K562 (cell line): ENCODE results near the gene NPHS2. TPM values are rescaled to one million over a fixed set of nuclear protein-coding genes. Genes with fewer than 3 reads are reported as not detected.

ENCODE experiments used
- ATAC-seq: fragments of 200-7000 bp; cut with Tn5 transposase; 3 replicates; pipeline ENCODE4 v1.9.1; 2020; ENCODE audit warnings: moderate library complexity
- BruUV-seq: library from RNA; stranded (reverse); fragments of 400-500 nt; replicated peaks from 2 replicates; lab custom pipeline; 2021; lab: Mats Ljungman, UMichigan
- CTCF ChIA-PET: fragments of 300-600 bp; formaldehyde crosslinking; extraction: SDS; loops from one replicate; lab custom pipeline; 2021; ENCODE audit warnings: low intra/inter-chr PET ratio; lab: Yijun Ruan, JAX
- POLR2A ChIA-PET: fragments of 300-600, 350-650 bp; sonication (Branson Sonifier 250); formaldehyde crosslinking; extraction: SDS; loops from one replicate; lab custom pipeline; 2021; ENCODE audit warnings: antibody characterized with exemption, inconsistent platforms; lab: Yijun Ruan, JAX
- DNase-seq, 4 experiments: peaks; one replicate each; pipeline versions ENCODE4 v3.0.0 to v3.0.0-alpha.2; 2011 to 2018; ENCODE audit warnings: low spot score in 3 of 4, mixed read lengths in 3 of 4; ENCODE audit errors: extremely low read depth in 1 of 4
- FAIRE-seq: peaks from 2 replicates; lab custom pipeline; 2011; peaks lifted over from hg19 to GRCh38; lab: Jason Lieb, UNC
- H2AFZ ChIP-seq: 2 replicates; pipeline ENCODE4 v1.6.0; 2011; ENCODE audit warnings: low read depth, low read length, control low read depth, inconsistent platforms
- H3K27ac ChIP-seq: fragments of 200-600 bp; 3 replicates; pipeline ENCODE4 v1.8.0; 2011; ENCODE audit warnings: low read depth, mild to moderate bottlenecking, control low read depth, inconsistent platforms, low read length, moderate library complexity, mixed read lengths; ENCODE audit errors: extremely low read depth
- H3K27me3 ChIP-seq, 2 experiments: fragments of 300-600 bp in 1 of 2; 2 replicates in 1 of 2; 3 replicates in 1 of 2; pipeline versions ENCODE4 v1.6.0 to v1.8.0; 2011; ENCODE audit warnings: inconsistent platforms in 2 of 2, low read length in 2 of 2, mild to moderate bottlenecking in 1 of 2, mixed read lengths in 1 of 2, moderate library complexity in 1 of 2; ENCODE audit not compliant: control insufficient read depth in 2 of 2, insufficient read depth in 2 of 2
- H3K36me3 ChIP-seq: fragments of 300-600 bp; 3 replicates; pipeline ENCODE4 v1.8.0; 2011; ENCODE audit warnings: mild to moderate bottlenecking, low read length, inconsistent platforms; ENCODE audit not compliant: control insufficient read depth, insufficient read depth
- H3K4me1 ChIP-seq, 2 experiments: fragments of 200-600 bp in 1 of 2; replicated peaks in 1 of 2; 2 replicates in 1 of 2; 3 replicates in 1 of 2; pipeline versions ENCODE4 v1.5.1 to v1.8.0; 2011; ENCODE audit warnings: inconsistent platforms in 2 of 2, low read length in 2 of 2, mild to moderate bottlenecking in 1 of 2, mixed read lengths in 1 of 2, moderate library complexity in 1 of 2; ENCODE audit not compliant: control insufficient read depth in 2 of 2, insufficient read depth in 2 of 2
- H3K4me2 ChIP-seq: 2 replicates; pipeline ENCODE4 v1.6.1; 2011; ENCODE audit warnings: low read length, control low read depth, inconsistent platforms, mixed read lengths; ENCODE audit not compliant: insufficient read depth
- H3K4me3 ChIP-seq: fragments of 200-600 bp; sonication (generic), shearing (Covaris generic); 2 replicates; pipeline ENCODE4 v1.5.1; 2016; ENCODE audit warnings: control low read depth, inconsistent platforms
- H3K79me2 ChIP-seq: fragments of 200-600 bp; 3 replicates; pipeline ENCODE4 v1.8.0; 2011; ENCODE audit warnings: low read length, inconsistent platforms; ENCODE audit not compliant: control insufficient read depth, insufficient read depth
- H3K9ac ChIP-seq, 2 experiments: 2 replicates each; pipeline versions ENCODE4 v1.6.0 to v1.6.1; 2011; ENCODE audit warnings: low read depth in 2 of 2, low read length in 2 of 2, control low read depth in 1 of 2, inconsistent platforms in 1 of 2, mild to moderate bottlenecking in 1 of 2, mixed read lengths in 1 of 2; ENCODE audit not compliant: insufficient read depth in 1 of 2
- H3K9me1 ChIP-seq: one replicate; pipeline ENCODE4 v1.6.0; 2011; ENCODE audit warnings: inconsistent platforms, mild to moderate bottlenecking, low read length, moderate library complexity; ENCODE audit not compliant: control insufficient read depth, insufficient read depth
- H3K9me3 ChIP-seq: replicated peaks from 2 replicates; pipeline ENCODE4 v1.5.1; 2011; ENCODE audit warnings: low read depth, low read length, inconsistent platforms; ENCODE audit not compliant: control insufficient read depth, insufficient read depth
- H4K20me1 ChIP-seq: replicated peaks from 2 replicates; pipeline ENCODE4 v1.6.1; 2011; ENCODE audit warnings: low read length, inconsistent platforms, mixed read lengths; ENCODE audit not compliant: control insufficient read depth, insufficient read depth
- CEBPB ChIP-seq: fragments of 450-650 bp; IDR thresholded peaks from 2 replicates; pipeline ENCODE4 v1.6.1; 2016; ENCODE audit warnings: missing genetic modification characterization, missing compliant biosample characterization
- CEBPG ChIP-seq, 3 experiments: fragments of 200-800 bp in 1 of 3; sonication (Bioruptor generic) in 1 of 3; sonication (generic) in 1 of 3; formaldehyde crosslinking in 1 of 3; IDR thresholded peaks in 2 of 3; conservative IDR thresholded peaks in 1 of 3; 2 replicates each; pipeline versions ENCODE4 v1.6.1 to v1.8.0; 2016 to 2022; ENCODE audit warnings: missing compliant biosample characterization in 2 of 3, missing genetic modification characterization in 2 of 3, mild to moderate bottlenecking in 1 of 3, missing genetic modification reagents in 1 of 3
- CTBP1 ChIP-seq: fragments of 450-650 bp; IDR thresholded peaks from 2 replicates; pipeline ENCODE4 v1.6.1; 2016; ENCODE audit warnings: borderline replicate concordance
- PHTF2 ChIP-seq: fragments of 250-450 bp; sonication (Bioruptor Pico); IDR thresholded peaks from 2 replicates; pipeline ENCODE4 v1.5.0; 2021; ENCODE audit warnings: mild to moderate bottlenecking
- PURB ChIP-seq: sonication (generic); formaldehyde crosslinking; IDR thresholded peaks from 2 replicates; pipeline ENCODE4 v1.9.0; 2021; ENCODE audit warnings: low read depth, mild to moderate bottlenecking, missing genetic modification reagents
- TAF9B ChIP-seq: fragments of 450-650 bp; IDR thresholded peaks from 2 replicates; pipeline ENCODE4 v1.6.1; 2018; ENCODE audit warnings: mild to moderate bottlenecking; ENCODE audit not compliant: partially characterized antibody
- ZNF41 ChIP-seq: fragments of 250-450 bp; sonication (Bioruptor Pico); conservative IDR thresholded peaks from 2 replicates; pipeline ENCODE4 v1.4.0; 2020; ENCODE audit warnings: mild to moderate bottlenecking
- WGBS: fragments of 100-300 bp; shearing (Covaris generic); methylation state at CpG from one replicate; pipeline ENCODE4 v1.1.6; 2016; ENCODE audit warnings: low coverage, mixed read lengths; ENCODE audit not compliant: insufficient coverage; ENCODE audit errors: missing lambda C conversion rate; 5-methylcytosine and 5-hydroxymethylcytosine counted together
- in situ Hi-C: fragments of 300-500 bp; cut with MboI; formaldehyde crosslinking; loops from 4 replicates; pipeline ENCODE4 v1.15.0; 2018; ENCODE audit warnings: inconsistent platforms, mixed read lengths
- intact Hi-C: fragments of 100-400 bp; cut with micrococcal nuclease; formaldehyde crosslinking; loops from 2 replicates; pipeline ENCODE4 v1.14.2; 2022
- polyA plus RNA-seq, 8 experiments: library from polyadenylated mRNA; depleted of rRNA in 4 of 8; stranded (reverse) in 5 of 8; unstranded in 3 of 8; fragments of >200 nt; fragmentation: Nextera tagmentation in 2 of 8; fragmentation: Illumina TruSeq in 1 of 8; extraction: Ambion mirVana in 2 of 8; extraction: Trizol in 1 of 8; gene quantifications; 2 replicates each; pipeline versions ENCODE4 v1.2.1 to v1.2.3, GENCODE V29; 2011 to 2014; ENCODE audit warnings: inconsistent platforms in 1 of 8, missing spikeins in 1 of 8
- total RNA-seq, 7 experiments: library from RNA; depleted of rRNA in 6 of 7; stranded (reverse); fragments of >200 nt in 6 of 7; fragmentation: Illumina TruSeq in 2 of 7; extraction: Trizol in 2 of 7; gene quantifications; 2 replicates each; pipeline versions ENCODE4 v1.2.1 to v1.2.3, GENCODE V29; 2011 to 2021; ENCODE audit warnings: low replicate concordance in 1 of 7
- TF ChIP-seq, protein P1 (sequence below): sonication (generic); formaldehyde crosslinking; IDR thresholded peaks from 2 replicates; pipeline ENCODE4 v1.8.0; 2022; ENCODE audit warnings: missing genetic modification reagents, mild to moderate bottlenecking, borderline replicate concordance
- TF ChIP-seq, protein P2 (sequence below): fragments of 450-650 bp; formaldehyde crosslinking; IDR thresholded peaks from 2 replicates; pipeline ENCODE4 v1.4.0; 2020; ENCODE audit warnings: mild to moderate bottlenecking, mixed read lengths
- TF ChIP-seq, protein P3 (sequence below): sonication (generic); formaldehyde crosslinking; IDR thresholded peaks from 2 replicates; pipeline ENCODE4 v1.8.0; 2022; ENCODE audit warnings: missing genetic modification reagents, mild to moderate bottlenecking, borderline replicate concordance

Gene NPHS2
- total and polyA plus RNA-seq, 9 of the 15 experiments (the other 6 are each of a cell fraction or from before 2014, with no cell fraction given) = not detected

DNA sequence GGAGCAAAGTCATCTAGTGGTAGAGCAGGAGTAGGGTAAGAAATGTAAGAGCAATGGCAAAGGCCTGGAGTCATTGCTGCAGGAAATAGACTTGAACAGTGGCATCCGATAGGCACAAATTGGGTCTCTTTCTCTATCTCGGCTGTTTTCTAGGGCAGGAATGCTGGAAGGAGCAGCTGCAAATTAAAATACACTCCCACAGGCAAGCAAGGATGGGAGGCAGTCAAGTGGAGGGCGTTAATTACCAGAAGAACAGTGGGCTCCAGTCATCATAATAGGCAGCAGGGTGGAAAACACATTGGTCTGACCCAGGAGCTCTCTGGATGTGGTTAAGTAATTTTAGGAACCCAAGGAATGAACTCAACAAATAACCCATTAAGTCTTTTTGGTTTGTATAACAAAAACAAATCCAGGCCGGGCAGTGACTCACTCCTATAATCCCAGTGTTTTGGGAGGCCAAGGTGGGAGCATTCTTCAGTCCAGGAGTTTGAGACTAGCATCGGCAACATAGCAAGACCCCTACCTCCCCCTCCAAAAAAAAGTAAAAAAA, 8.1 kb upstream of the NPHS2 start (continued):
- TF ChIP-seq, protein P1, sequence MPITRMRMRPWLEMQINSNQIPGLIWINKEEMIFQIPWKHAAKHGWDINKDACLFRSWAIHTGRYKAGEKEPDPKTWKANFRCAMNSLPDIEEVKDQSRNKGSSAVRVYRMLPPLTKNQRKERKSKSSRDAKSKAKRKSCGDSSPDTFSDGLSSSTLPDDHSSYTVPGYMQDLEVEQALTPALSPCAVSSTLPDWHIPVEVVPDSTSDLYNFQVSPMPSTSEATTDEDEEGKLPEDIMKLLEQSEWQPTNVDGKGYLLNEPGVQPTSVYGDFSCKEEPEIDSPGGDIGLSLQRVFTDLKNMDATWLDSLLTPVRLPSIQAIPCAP (CRISPR knock-in tag) = no peak
- TF ChIP-seq ZNF41 (CRISPR knock-in tag) (no peak), CTBP1 (no peak)
- TF ChIP-seq, all 486 proteins: peak for 0

DNA sequence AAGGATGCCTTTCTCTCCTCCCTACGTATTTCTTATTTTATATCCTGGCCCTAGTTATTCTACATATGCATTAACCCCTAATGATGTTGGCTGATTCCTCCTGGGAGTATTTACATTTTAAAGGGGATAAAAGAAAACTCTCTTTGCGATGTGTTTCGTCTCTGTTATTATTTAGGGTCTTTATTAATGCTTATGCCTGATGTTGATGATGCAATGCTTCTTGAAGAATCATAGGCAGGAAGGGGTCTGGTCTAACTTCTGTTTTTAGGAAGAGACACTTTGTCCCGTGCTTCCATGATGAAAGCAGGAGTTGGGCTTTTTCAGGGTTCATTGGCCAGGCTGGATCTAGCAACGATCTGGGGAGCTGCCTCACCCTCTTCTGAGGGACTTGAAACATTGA, 761 bp upstream of the NPHS2 start:
- Histone ChIP-seq H3K27ac (no peak overlapping the region), H3K36me3 (no peaks in the 10 kb centered on the region), H3K79me2 (no peaks in the 10 kb centered on the region), H3K4me1 (peaks cover 0 to 6% of the 10 kb centered on the region in 2 experiments; a peak in 1 of 5 replicates), H3K4me2 (no peak overlapping the region), H3K9me3 (no peaks in the 10 kb centered on the region), H3K27me3 (peaks cover 13 to 29% of the 10 kb centered on the region in 2 experiments; a peak in 3 of 5 replicates), H2AFZ (no peak overlapping the region), H4K20me1 (peaks cover 3% of the 10 kb centered on the region; the same call in 1 of the 2 replicates), H3K9me1 (no peaks in the 10 kb centered on the region), H3K9ac (no peak overlapping the region), H3K4me3 (no peak overlapping the region)
- in situ Hi-C loops (no loop called here), intact Hi-C loops (no loop called here)
- DNase-seq (no peak), FAIRE-seq (no peak), ATAC-seq (no peak)
- no TSS peak for BruUV-seq
- 0% methylated on average over 5 of the region's 5 CpGs for WGBS
- CTCF ChIA-PET = no interaction called here
- POLR2A ChIA-PET = interaction anchor here (1.0 to 1.5 kb wide), 2 partner anchors 10 to 136 kb away, joined by 3 to 4 read pairs; no protein-coding TSS in a partner anchor
- TF ChIP-seq CEBPG (CRISPR knock-in tag; IDR thresholded peaks at IDR 0.05) = no peak
- 0 out of 4 replicates have a peak, but pooled peaks of 1 of the 2 experiments have one; percentile 53 for TF ChIP-seq CEBPG (tag; conservative IDR thresholded peaks at IDR 0.05 in 1 of 2, IDR thresholded peaks at IDR 0.05 in 1 of 2)
- TF ChIP-seq PURB = no peak
- peak; percentile 37; the same call in 1 of the 2 replicates for TF ChIP-seq CEBPB (tag)
- no peak for TF ChIP-seq PHTF2 (CRISPR knock-in tag)
- TF ChIP-seq, protein P2, sequence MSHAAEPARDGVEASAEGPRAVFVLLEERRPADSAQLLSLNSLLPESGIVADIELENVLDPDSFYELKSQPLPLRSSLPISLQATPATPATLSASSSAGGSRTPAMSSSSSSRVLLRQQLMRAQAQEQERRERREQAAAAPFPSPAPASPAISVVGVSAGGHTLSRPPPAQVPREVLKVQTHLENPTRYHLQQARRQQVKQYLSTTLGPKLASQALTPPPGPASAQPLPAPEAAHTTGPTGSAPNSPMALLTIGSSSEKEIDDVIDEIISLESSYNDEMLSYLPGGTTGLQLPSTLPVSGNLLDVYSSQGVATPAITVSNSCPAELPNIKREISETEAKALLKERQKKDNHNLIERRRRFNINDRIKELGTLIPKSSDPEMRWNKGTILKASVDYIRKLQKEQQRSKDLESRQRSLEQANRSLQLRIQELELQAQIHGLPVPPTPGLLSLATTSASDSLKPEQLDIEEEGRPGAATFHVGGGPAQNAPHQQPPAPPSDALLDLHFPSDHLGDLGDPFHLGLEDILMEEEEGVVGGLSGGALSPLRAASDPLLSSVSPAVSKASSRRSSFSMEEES (CRISPR knock-in tag) = no peak
- TF ChIP-seq TAF9B = no peak
- TF ChIP-seq, protein P3, sequence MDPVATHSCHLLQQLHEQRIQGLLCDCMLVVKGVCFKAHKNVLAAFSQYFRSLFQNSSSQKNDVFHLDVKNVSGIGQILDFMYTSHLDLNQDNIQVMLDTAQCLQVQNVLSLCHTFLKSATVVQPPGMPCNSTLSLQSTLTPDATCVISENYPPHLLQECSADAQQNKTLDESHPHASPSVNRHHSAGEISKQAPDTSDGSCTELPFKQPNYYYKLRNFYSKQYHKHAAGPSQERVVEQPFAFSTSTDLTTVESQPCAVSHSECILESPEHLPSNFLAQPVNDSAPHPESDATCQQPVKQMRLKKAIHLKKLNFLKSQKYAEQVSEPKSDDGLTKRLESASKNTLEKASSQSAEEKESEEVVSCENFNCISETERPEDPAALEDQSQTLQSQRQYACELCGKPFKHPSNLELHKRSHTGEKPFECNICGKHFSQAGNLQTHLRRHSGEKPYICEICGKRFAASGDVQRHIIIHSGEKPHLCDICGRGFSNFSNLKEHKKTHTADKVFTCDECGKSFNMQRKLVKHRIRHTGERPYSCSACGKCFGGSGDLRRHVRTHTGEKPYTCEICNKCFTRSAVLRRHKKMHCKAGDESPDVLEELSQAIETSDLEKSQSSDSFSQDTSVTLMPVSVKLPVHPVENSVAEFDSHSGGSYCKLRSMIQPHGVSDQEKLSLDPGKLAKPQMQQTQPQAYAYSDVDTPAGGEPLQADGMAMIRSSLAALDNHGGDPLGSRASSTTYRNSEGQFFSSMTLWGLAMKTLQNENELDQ (CRISPR knock-in tag) = no peak
